ENCODE measurements around the gene PDCD1. TPM values are rescaled to one million over a fixed set of nuclear protein-coding genes. Genes with fewer than 3 reads are reported as not detected.

The PDCD1 gene
- total RNA-seq, 2 experiments from 2014 or later: 19.4 to 20.3 TPM

GRCh38 chr2:241882091-241882625 lies 23.5 kb upstream of the PDCD1 start:
- DNase-seq (peak; percentile 92), ATAC-seq (peak; percentile 55)
- Mint-ChIP-seq H3K36me3 (ENCODE audit: low read depth) (peaks cover 21% of the 10 kb centered on the region), H3K4me3 (peak overlapping the region; percentile 84), H3K4me1 (ENCODE audit: low read depth) (peaks cover 29% of the 10 kb centered on the region), H3K9me3 (no peaks in the 10 kb centered on the region), H3K27me3 (no peaks in the 10 kb centered on the region), H3K27ac (peak overlapping the region; percentile 92)
- CTCF ChIA-PET: no interaction called here
- intact Hi-C loops (cut with micrococcal nuclease): loop anchor here (5.0 kb wide), 1 partner anchor 195 kb away; the partner anchor contains the start of gene DTYMK
- POLR2A ChIA-PET: interaction anchor here (0.6 kb wide), 1 partner anchor 96 kb away, joined by 3 read pairs; no protein-coding TSS in a partner anchor
- peak; percentile 59 for TF ChIP-seq CTCF (IDR thresholded peaks at IDR 0.05)

GRCh38 chr2:241880311-241881073 lies 21.8 kb upstream of the PDCD1 start:
- Mint-ChIP-seq H3K4me1 (ENCODE audit: low read depth) (peaks cover 27% of the 10 kb centered on the region), H3K27me3 (no peaks in the 10 kb centered on the region), H3K9me3 (no peaks in the 10 kb centered on the region), H3K27ac (peak overlapping the region; percentile 92), H3K4me3 (peak overlapping the region; percentile 84), H3K36me3 (ENCODE audit: low read depth) (peaks cover 17% of the 10 kb centered on the region)
- TF ChIP-seq CTCF (IDR thresholded peaks at IDR 0.05): no peak
- ChIA-PET CTCF (interaction anchor here (1.5 to 5.2 kb wide), 4 partner anchors 13 to 178 kb away, joined by 5 to 62 read pairs (median 28); partner anchors contain the start of genes D2HGDH, ING5 and RTP5), POLR2A (interaction anchor here (0.6 to 2.2 kb wide), 7 partner anchors 12 to 192 kb away, joined by 3 to 9 read pairs (median 4); partner anchors contain the start of genes D2HGDH and ING5)
- intact Hi-C loops (cut with micrococcal nuclease): loop anchor here (5.0 kb wide), 1 partner anchor 193 kb away; the partner anchor contains the start of gene DTYMK
- ATAC-seq: no peak
- DNase-seq: no peak

- Mint-ChIP-seq H3K27me3 (no peaks in the 10 kb centered on the region), H3K4me1 (ENCODE audit: low read depth) (peaks cover 29% of the 10 kb centered on the region), H3K36me3 (ENCODE audit: low read depth) (peaks cover 10% of the 10 kb centered on the region), H3K27ac (no peak overlapping the region), H3K4me3 (peak overlapping the region; percentile 84), H3K9me3 (no peaks in the 10 kb centered on the region)
- ATAC-seq: no peak
- no peak for DNase-seq
- no peak for TF ChIP-seq CTCF (IDR thresholded peaks at IDR 0.05)
- POLR2A ChIA-PET: interaction anchor here (0.6 to 2.2 kb wide), 3 partner anchors 11 to 177 kb away, joined by 3 to 9 read pairs (median 9); partner anchors contain the start of gene ING5
- intact Hi-C loops (cut with micrococcal nuclease): no loop called here
- CTCF ChIA-PET: interaction anchor here (1.1 to 5.2 kb wide), 17 partner anchors 12 to 241 kb away, joined by 3 to 62 read pairs (median 6); partner anchors contain the start of genes ATG4B, D2HGDH, ING5 and RTP5
Measured at GRCh38 chr2:241879326-241879725, 20.6 kb upstream of the PDCD1 start.

GRCh38 chr2:241877989-241878970 lies 19.6 kb upstream of the PDCD1 start:
- intact Hi-C loops (cut with micrococcal nuclease): no loop called here

More at GRCh38 chr2:241877989-241878970, 19.6 kb upstream of the PDCD1 start:
- ChIA-PET POLR2A (interaction anchor here (0.7 to 1.7 kb wide), 4 partner anchors 10 to 176 kb away, joined by 3 to 9 read pairs (median 4); partner anchors contain the start of gene ING5), CTCF (interaction anchor here (0.7 to 5.2 kb wide), 35 partner anchors 11 to 269 kb away, joined by 3 to 62 read pairs (median 6); partner anchors contain the start of genes ATG4B, D2HGDH, DTYMK and ING5)
- no peak for ATAC-seq
- H3K4me1 Mint-ChIP-seq (ENCODE audit: low read depth): peaks cover 33% of the 10 kb centered on the region
- no peak overlapping the region for H3K4me3 Mint-ChIP-seq
- H3K36me3 Mint-ChIP-seq (ENCODE audit: low read depth): peaks cover 7% of the 10 kb centered on the region
- TF ChIP-seq CTCF (IDR thresholded peaks at IDR 0.05): peak; percentile 55
- H3K27me3 Mint-ChIP-seq: no peaks in the 10 kb centered on the region
- no peaks in the 10 kb centered on the region for H3K9me3 Mint-ChIP-seq
- H3K27ac Mint-ChIP-seq: no peak overlapping the region
- DNase-seq: peak; percentile 84

Measured in activated CD8-positive, alpha-beta T cell treated with anti-CD3 and anti-CD28 coated beads for 36 hours (primary cell).